HCT116 (cell line): ENCODE results near the gene CNNM3. TPM values are rescaled to one million over a fixed set of nuclear protein-coding genes. Genes with fewer than 3 reads are reported as not detected.

Source experiments
- ATAC-seq: fragments of 200-7000 bp; cut with Tn5 transposase; 2 replicates; pipeline ENCODE4 v1.9.1; 2020; ENCODE audit warnings: mild to moderate bottlenecking, moderate library complexity
- BruUV-seq: library from RNA; stranded (reverse); fragments of 400-500 nt; replicated peaks from 2 replicates; lab custom pipeline; 2021; lab: Mats Ljungman, UMichigan
- CTCF ChIA-PET: fragments of 300-600 bp; sonication (Branson Sonifier 250); formaldehyde crosslinking; loops from one replicate; lab custom pipeline; 2021; ENCODE audit warnings: antibody characterized with exemption; lab: Charles Lee
- POLR2A ChIA-PET: fragments of 300-600, 350-600 bp; sonication (Branson Sonifier 250); formaldehyde crosslinking; loops from one replicate; lab custom pipeline; 2021; ENCODE audit warnings: antibody characterized with exemption; lab: Charles Lee
- RAD21 ChIA-PET, 2 experiments: fragments of 300-600 bp; sonication (Branson Sonifier 250); formaldehyde crosslinking; loops; one replicate each; lab custom pipeline; 2023; ENCODE audit warnings: low total read pairs in 2 of 2; ENCODE audit not compliant: uncharacterized antibody in 2 of 2, unreplicated experiment in 2 of 2, low non-redundant PET in 1 of 2; lab: Charles Lee
- DNase-seq: peaks from one replicate; pipeline ENCODE4 v3.0.0-alpha.2; 2010; ENCODE audit warnings: low read depth, low spot score
- H2AFZ ChIP-seq: fragments of 200-600 bp; shearing (Covaris generic), sonication (generic); 2 replicates; pipeline ENCODE4 v1.6.1; 2017; ENCODE audit warnings: low read depth, mixed run types, mixed read lengths, antibody characterized with exemption, low read length; ENCODE audit not compliant: poor library complexity, severe bottlenecking
- H3K27ac ChIP-seq: 2 replicates; pipeline ENCODE4 v1.5.1; 2012; ENCODE audit warnings: low read depth, low read length
- H3K27me3 ChIP-seq: fragments of 200-600 bp; sonication (generic); 2 replicates; pipeline ENCODE4 v1.6.1; 2016; ENCODE audit warnings: mixed run types, low read length, mixed read lengths; ENCODE audit not compliant: insufficient read depth
- H3K36me3 ChIP-seq, 2 experiments: fragments of 200-500 bp in 1 of 2; fragments of 200-600 bp in 1 of 2; sonication (Bioruptor generic) in 1 of 2; sonication (generic) in 1 of 2; 2 replicates each; pipeline versions ENCODE4 v1.5.1 to v1.6.1; 2014 to 2016; ENCODE audit warnings: low read length in 2 of 2, inconsistent platforms in 1 of 2, mixed read lengths in 1 of 2, mixed run types in 1 of 2; ENCODE audit not compliant: insufficient read depth in 2 of 2, control insufficient read depth in 1 of 2
- H3K4me1 ChIP-seq, 2 experiments: fragments of 200-600 bp in 1 of 2; sonication (generic) in 1 of 2; 2 replicates each; pipeline versions ENCODE4 v1.5.1 to v1.6.1; 2012 to 2017; ENCODE audit warnings: low read length in 2 of 2, inconsistent platforms in 1 of 2, mild to moderate bottlenecking in 1 of 2, mixed read lengths in 1 of 2, mixed run types in 1 of 2, moderate library complexity in 1 of 2; ENCODE audit not compliant: insufficient read depth in 2 of 2, control insufficient read depth in 1 of 2
- H3K4me2 ChIP-seq: fragments of 200-600 bp; sonication (generic); 2 replicates; pipeline ENCODE4 v1.6.1; 2017; ENCODE audit warnings: mixed run types, low read length, mixed read lengths
- H3K4me3 ChIP-seq, 2 experiments: fragments of 200-600 bp in 1 of 2; sonication (generic) in 1 of 2; replicated peaks in 1 of 2; 2 replicates each; pipeline ENCODE4 v1.5.1; 2011 to 2016; ENCODE audit warnings: low read length in 2 of 2, control low read depth in 1 of 2, low read depth in 1 of 2, mild to moderate bottlenecking in 1 of 2, mixed read lengths in 1 of 2, mixed run types in 1 of 2
- H3K79me2 ChIP-seq: fragments of 200-600 bp; sonication (generic); 2 replicates; pipeline ENCODE4 v1.6.1; 2017; ENCODE audit warnings: mild to moderate bottlenecking, mixed run types, low read length, moderate library complexity, mixed read lengths; ENCODE audit not compliant: insufficient read depth
- H3K9ac ChIP-seq: fragments of 200-600 bp; sonication (generic); 2 replicates; pipeline ENCODE4 v1.6.1; 2016; ENCODE audit warnings: low read length, mixed read lengths
- H3K9me2 ChIP-seq: fragments of 200-600 bp; sonication (generic), shearing (Covaris generic); 2 replicates; pipeline ENCODE4 v1.6.1; 2017; ENCODE audit warnings: mixed run types, mild to moderate bottlenecking, moderate library complexity; ENCODE audit not compliant: insufficient read depth
- H3K9me3 ChIP-seq, 2 experiments: fragments of 200-500 bp in 1 of 2; fragments of 200-600 bp in 1 of 2; sonication (Bioruptor generic) in 1 of 2; sonication (generic) in 1 of 2; 2 replicates each; pipeline ENCODE4 v1.6.1; 2014 to 2017; ENCODE audit warnings: low read length in 2 of 2, mixed read lengths in 2 of 2, inconsistent platforms in 1 of 2, low read depth in 1 of 2, mild to moderate bottlenecking in 1 of 2, mixed run types in 1 of 2, moderate library complexity in 1 of 2; ENCODE audit not compliant: control insufficient read depth in 1 of 2, insufficient read depth in 1 of 2
- H4K20me1 ChIP-seq: fragments of 200-600 bp; sonication (generic), shearing (Covaris generic); 2 replicates; pipeline ENCODE4 v1.6.1; 2017; ENCODE audit warnings: mixed run types, mild to moderate bottlenecking, moderate library complexity; ENCODE audit not compliant: insufficient read depth
- CBX3 ChIP-seq: IDR thresholded peaks from 2 replicates; pipeline ENCODE4 v1.6.1; 2012; ENCODE audit warnings: low read depth
- CEBPB ChIP-seq: IDR thresholded peaks from 2 replicates; pipeline ENCODE4 v1.6.1; 2012; ENCODE audit warnings: low read depth
- CTCF ChIP-seq, 3 experiments: fragments of 200-600 bp in 1 of 3; sonication (generic) in 1 of 3; IDR thresholded peaks in 2 of 3; conservative IDR thresholded peaks in 1 of 3; 2 replicates each; pipeline ENCODE4 v1.5.1; 2012 to 2017; ENCODE audit warnings: low read depth in 2 of 3, low read length in 2 of 3, antibody characterized with exemption in 1 of 3, borderline replicate concordance in 1 of 3, control low read depth in 1 of 3, mild to moderate bottlenecking in 1 of 3, mixed read lengths in 1 of 3, mixed run types in 1 of 3, moderate library complexity in 1 of 3; ENCODE audit not compliant: insufficient read depth in 1 of 3
- EZH2phosphoT487 ChIP-seq: fragments of 200-600 bp; IDR thresholded peaks from 2 replicates; pipeline ENCODE4 v1.6.1; 2018; ENCODE audit warnings: antibody characterized with exemption, borderline replicate concordance
- FOSL1 ChIP-seq: IDR thresholded peaks from 2 replicates; pipeline ENCODE4 v1.6.1; 2012; ENCODE audit warnings: low read depth
- MAX ChIP-seq: IDR thresholded peaks from 2 replicates; pipeline ENCODE4 v1.6.1; 2012
- POLR2A ChIP-seq: IDR thresholded peaks from 2 replicates; pipeline ENCODE4 v1.7.0; 2011; ENCODE audit warnings: borderline replicate concordance; ENCODE audit not compliant: insufficient read depth, insufficient read length; ENCODE audit errors: extremely low read depth
- POLR2AphosphoS5 ChIP-seq: IDR thresholded peaks from 2 replicates; pipeline ENCODE4 v1.6.1; 2011; ENCODE audit warnings: mild to moderate bottlenecking, low read depth, low read length, moderate library complexity
- RAD21 ChIP-seq: IDR thresholded peaks from 2 replicates; pipeline ENCODE4 v1.6.1; 2012; ENCODE audit warnings: low read depth, mild to moderate bottlenecking
- SIN3A ChIP-seq: IDR thresholded peaks from 2 replicates; pipeline ENCODE4 v1.6.1; 2012; ENCODE audit warnings: low read depth
- SP1 ChIP-seq: IDR thresholded peaks from 2 replicates; pipeline ENCODE4 v1.6.1; 2012; ENCODE audit warnings: low read depth
- TCF7L2 ChIP-seq: IDR thresholded peaks from 2 replicates; pipeline ENCODE4 v1.7.0; 2011; ENCODE audit warnings: borderline replicate concordance, inconsistent platforms; ENCODE audit not compliant: insufficient read depth, insufficient read length; ENCODE audit errors: extremely low read depth
- YY1 ChIP-seq: IDR thresholded peaks from 2 replicates; pipeline ENCODE4 v1.6.1; 2011; ENCODE audit warnings: low read length, low read depth, moderate library complexity, mild to moderate bottlenecking; ENCODE audit not compliant: insufficient replicate concordance; ENCODE audit errors: extremely low read depth
- ZFX ChIP-seq: fragments of 450-650 bp; IDR thresholded peaks from 2 replicates; pipeline ENCODE4 v1.6.1; 2017
- intact Hi-C: fragments of 100-400 bp; cut with micrococcal nuclease; formaldehyde crosslinking; loops from 2 replicates; pipeline ENCODE4 v1.10.0; 2022
- total RNA-seq: library from RNA; stranded (reverse); gene quantifications from one replicate; pipeline ENCODE4 v1.2.1, GENCODE V29; 2021; ENCODE audit not compliant: unreplicated experiment

The CNNM3 gene
- total RNA-seq, 1 experiment from 2014 or later: 31.1 TPM

- DNase-seq: peak; percentile 96
- H3K4me1 ChIP-seq: peaks cover 9 to 20% of the 10 kb centered on the region in 2 experiments
- no peak within 1 kb of the TSS for H2AFZ ChIP-seq
- H3K27ac ChIP-seq: peak within 1 kb of the TSS; percentile 67
- ChIA-PET CTCF (interaction anchor here (0.7 to 4.1 kb wide), 19 partner anchors 11 to 308 kb away, joined by 3 to 42 read pairs (median 7); partner anchors contain the start of genes ANKRD36, CNNM3 and KANSL3), POLR2A (interaction anchor here (0.7 to 2.7 kb wide), 8 partner anchors 11 to 255 kb away, joined by 3 to 20 read pairs (median 4); partner anchors contain the start of genes ANKRD36, CNNM3 and SEMA4C), RAD21 (interaction anchor here (0.7 to 2.4 kb wide), 7 partner anchors 11 to 255 kb away, joined by 3 to 13 read pairs (median 6); partner anchors contain the start of genes ANKRD36 (in 1 of the 2) and SEMA4C (in 1 of the 2))
- intact Hi-C loops: loop anchor here (1.0 to 2.0 kb wide), 3 partner anchors 93 to 255 kb away; partner anchors contain the start of gene ANKRD36
- H4K20me1 ChIP-seq: no peaks in the 10 kb centered on the region
- no peaks in the 10 kb centered on the region for H3K27me3 ChIP-seq
- TF ChIP-seq POLR2AphosphoS5 (peak; percentile 86), EZH2phosphoT487 (no peak), ZFX (peak; percentile 98), CTCF (IDR thresholded peaks at IDR 0.05 in 2 of 3, conservative IDR thresholded peaks at IDR 0.05 in 1 of 3; ENCODE audit: borderline replicate concordance in 1 of 3, insufficient read depth in 1 of 3, low read depth in 2 of 3, low read length in 2 of 3) (peak; percentile 74 to 98 (median 75)), SIN3A (peak; percentile 90), POLR2A (peak; percentile 84), CBX3 (peak; percentile 75), CEBPB (no peak), MAX (peak; percentile 73), FOSL1 (no peak), SP1 (peak; percentile 99), RAD21 (peak; percentile 99), YY1 (peak; percentile 85), TCF7L2 (peak; percentile 78)
- peak within 1 kb of the TSS; percentile 89 for H3K9ac ChIP-seq
- H3K4me2 ChIP-seq: peak within 1 kb of the TSS; percentile 99
- H3K4me3 ChIP-seq: peak within 1 kb of the TSS; percentile 84 to 93
- ATAC-seq: peak; percentile 92
- no TSS peak for BruUV-seq
- H3K36me3 ChIP-seq: peaks cover 17% of the 10 kb centered on the region in 2 experiments; a peak in 3 of 4 replicates
- H3K79me2 ChIP-seq: peaks cover 30% of the 10 kb centered on the region
- H3K9me2 ChIP-seq: no peaks in the 10 kb centered on the region
- H3K9me3 ChIP-seq: no peaks in the 10 kb centered on the region
These were observed 41.8 kb downstream of the CNNM3 start, which contains the start of gene ANKRD39 for GRCh38 chr2:96857667-96858372. TSS of gene ANKRD39 (minus strand) at chr2:96858016. CDS start at chr2:96857987, 29 bp downstream.
